ENCODE results near the gene DEXI. TPM values are rescaled to one million over a fixed set of nuclear protein-coding genes. Genes with fewer than 3 reads are reported as not detected.

Gene DEXI
- total RNA-seq, 1 experiment from 2014 or later, result 43.2 TPM

- no TSS peak for BruUV-seq (replicated peaks)
- Histone ChIP-seq H3K9me2 (replicated peaks; ENCODE audit: low read length) (no peaks in the 10 kb centered on the region), H3K9ac (ENCODE audit: low read length) (no peak overlapping the region), H3K4me3 (ENCODE audit: low read length) (no peak overlapping the region), H3K27ac (ENCODE audit: low read length) (no peak overlapping the region), H3K4me1 (ENCODE audit: insufficient read depth, low read length) (peaks cover 11% of the 10 kb centered on the region), H3F3A (ENCODE audit: low read length, unreplicated experiment) (no peaks in the 10 kb centered on the region), H3K36me3 (ENCODE audit: low read depth, low read length) (no peaks in the 10 kb centered on the region), H3K27me3 (ENCODE audit: low read length) (peaks cover under 1% of the 10 kb centered on the region; the same call in 1 of the 2 replicates), H4K20me1 (ENCODE audit: low read length) (no peaks in the 10 kb centered on the region), H3K9me3 (ENCODE audit: low read length) (no peaks in the 10 kb centered on the region), H3K4me2 (ENCODE audit: low read length) (no peak overlapping the region), H2AFZ (ENCODE audit: low read length) (no peak overlapping the region), H3K79me2 (ENCODE audit: low read length) (no peaks in the 10 kb centered on the region)
- POLR2A ChIA-PET (ENCODE audit: unreplicated experiment), result no interaction called here
- TF ChIP-seq EZH2 (IDR thresholded peaks at IDR 0.05; ENCODE audit: low read length, unreplicated experiment) (no peak), EZH2phosphoT487 (IDR thresholded peaks at IDR 0.05; ENCODE audit: borderline replicate concordance, low read length) (no peak), CTCF (conservative IDR thresholded peaks at IDR 0.05; ENCODE audit: low read depth, low read length) (no peak)
- DNase-seq (peak; percentile 59), ATAC-seq (no peak)
- CTCF ChIA-PET, result no interaction called here
- intact Hi-C loops (cut with micrococcal nuclease), result no loop called here
Measured at GRCh38 chr16:10883004-10883403, 59.3 kb downstream of the DEXI start.

DNA sequence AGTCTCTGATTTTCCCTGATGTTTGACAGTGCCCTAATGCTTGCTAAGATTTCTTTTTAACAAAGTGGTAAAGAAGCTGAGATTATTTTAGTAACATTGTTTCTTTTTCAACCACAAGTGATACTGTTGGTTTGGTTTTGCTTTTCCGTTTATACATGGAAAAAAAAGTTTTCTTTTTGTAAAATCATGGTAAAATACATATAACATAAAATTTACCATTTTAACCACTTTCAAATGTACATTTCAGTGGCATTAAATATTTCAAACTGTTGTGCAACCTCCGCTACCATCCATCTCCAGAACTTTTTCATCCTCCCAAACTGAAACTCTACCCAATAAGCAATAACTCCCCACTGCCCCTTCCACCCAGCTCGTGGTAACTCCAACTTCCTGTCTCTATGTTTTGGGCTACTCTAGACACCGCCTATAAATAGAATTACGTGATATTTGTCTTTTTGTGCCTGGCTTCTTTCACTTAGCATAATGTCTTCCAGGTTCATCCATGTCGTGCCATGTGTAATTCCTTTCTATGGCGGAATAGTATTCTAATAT lies 60.7 kb downstream of the DEXI start:
- Histone ChIP-seq H3K79me2 (ENCODE audit: low read length) (no peaks in the 10 kb centered on the region), H3K9me2 (replicated peaks; ENCODE audit: low read length) (no peaks in the 10 kb centered on the region), H3K9ac (ENCODE audit: low read length) (no peak overlapping the region), H3K4me1 (ENCODE audit: insufficient read depth, low read length) (peaks cover 22% of the 10 kb centered on the region), H3K4me2 (ENCODE audit: low read length) (no peak overlapping the region), H3K9me3 (ENCODE audit: low read length) (no peaks in the 10 kb centered on the region), H4K20me1 (ENCODE audit: low read length) (no peaks in the 10 kb centered on the region), H2AFZ (ENCODE audit: low read length) (no peak overlapping the region), H3K4me3 (ENCODE audit: low read length) (no peak overlapping the region), H3K27me3 (ENCODE audit: low read length) (no peaks in the 10 kb centered on the region), H3F3A (ENCODE audit: low read length, unreplicated experiment) (no peaks in the 10 kb centered on the region), H3K27ac (ENCODE audit: low read length) (no peak overlapping the region), H3K36me3 (ENCODE audit: low read depth, low read length) (no peaks in the 10 kb centered on the region)
- intact Hi-C loops (cut with micrococcal nuclease), result no loop called here
- no peak for TF ChIP-seq CTCF (conservative IDR thresholded peaks at IDR 0.05; ENCODE audit: low read depth, low read length)
- no peak for TF ChIP-seq EZH2phosphoT487 (IDR thresholded peaks at IDR 0.05; ENCODE audit: borderline replicate concordance, low read length)
- no peak for TF ChIP-seq EZH2 (IDR thresholded peaks at IDR 0.05; ENCODE audit: low read length, unreplicated experiment)
- DNase-seq (no peak), ATAC-seq (no peak)
- ChIA-PET CTCF (no interaction called here), POLR2A (ENCODE audit: unreplicated experiment) (no interaction called here)
- BruUV-seq (replicated peaks), result no TSS peak

DNA sequence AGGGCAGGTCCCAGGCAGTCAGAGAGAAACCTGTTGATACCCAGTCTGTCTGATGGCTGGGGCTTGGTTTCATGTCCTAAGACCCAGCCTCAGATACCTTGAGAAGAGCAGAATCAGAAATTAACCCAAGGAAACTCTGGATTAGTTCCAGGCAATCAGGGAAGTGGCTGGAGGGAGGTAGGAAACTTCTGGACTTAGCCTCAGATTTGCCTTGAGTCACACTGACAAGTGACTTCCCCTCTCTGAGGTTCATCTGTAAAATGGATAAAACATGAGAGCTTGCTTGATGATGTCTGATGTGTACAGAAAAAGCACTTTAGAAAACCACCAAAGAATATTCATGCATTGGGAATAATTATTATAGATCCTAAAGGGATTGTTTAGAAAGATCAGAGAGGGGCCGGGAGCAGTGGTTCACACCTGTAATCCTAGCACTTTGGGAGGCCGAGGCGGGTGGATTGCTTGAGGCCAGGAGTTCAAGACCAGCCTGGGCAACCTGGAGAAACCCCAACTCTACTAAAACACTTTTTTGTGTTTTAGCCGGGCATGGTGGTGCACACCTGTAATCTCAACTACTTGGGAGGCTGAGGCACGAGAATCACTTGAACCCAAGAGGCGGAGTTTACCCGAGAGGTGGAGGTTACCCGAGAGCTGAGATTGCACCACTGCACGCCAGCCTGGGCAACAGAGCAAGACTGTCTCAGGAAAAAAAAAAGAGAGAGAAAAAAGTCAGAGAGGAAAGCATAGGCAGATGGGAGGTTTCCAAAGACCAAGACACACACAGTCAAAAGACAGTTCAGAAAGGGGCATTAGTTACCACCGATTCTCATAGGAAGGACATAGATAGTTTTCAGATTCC lies 61.4 kb downstream of the DEXI start:
- Histone ChIP-seq H3K4me3 (ENCODE audit: low read length) (no peak overlapping the region), H3K27me3 (ENCODE audit: low read length) (no peaks in the 10 kb centered on the region), H3K36me3 (ENCODE audit: low read depth, low read length) (no peaks in the 10 kb centered on the region), H4K20me1 (ENCODE audit: low read length) (no peaks in the 10 kb centered on the region), H3K27ac (ENCODE audit: low read length) (no peak overlapping the region), H3K9ac (ENCODE audit: low read length) (no peak overlapping the region), H2AFZ (ENCODE audit: low read length) (no peak overlapping the region), H3K9me2 (replicated peaks; ENCODE audit: low read length) (no peaks in the 10 kb centered on the region), H3K79me2 (ENCODE audit: low read length) (no peaks in the 10 kb centered on the region), H3K9me3 (ENCODE audit: low read length) (no peaks in the 10 kb centered on the region), H3F3A (ENCODE audit: low read length, unreplicated experiment) (no peaks in the 10 kb centered on the region), H3K4me2 (ENCODE audit: low read length) (no peak overlapping the region), H3K4me1 (ENCODE audit: insufficient read depth, low read length) (peaks cover 24% of the 10 kb centered on the region)
- ChIA-PET CTCF (no interaction called here), POLR2A (ENCODE audit: unreplicated experiment) (no interaction called here)
- TF ChIP-seq EZH2 (IDR thresholded peaks at IDR 0.05; ENCODE audit: low read length, unreplicated experiment) (no peak), CTCF (conservative IDR thresholded peaks at IDR 0.05; ENCODE audit: low read depth, low read length) (no peak), EZH2phosphoT487 (IDR thresholded peaks at IDR 0.05; ENCODE audit: borderline replicate concordance, low read length) (no peak)
- no peak for ATAC-seq
- no TSS peak for BruUV-seq (replicated peaks)
- no peak for DNase-seq
- intact Hi-C loops (cut with micrococcal nuclease), result no loop called here

Data from PC-3 (cell line).